ENCODE measurements around the gene TMA16.

Gene TMA16

DNA sequence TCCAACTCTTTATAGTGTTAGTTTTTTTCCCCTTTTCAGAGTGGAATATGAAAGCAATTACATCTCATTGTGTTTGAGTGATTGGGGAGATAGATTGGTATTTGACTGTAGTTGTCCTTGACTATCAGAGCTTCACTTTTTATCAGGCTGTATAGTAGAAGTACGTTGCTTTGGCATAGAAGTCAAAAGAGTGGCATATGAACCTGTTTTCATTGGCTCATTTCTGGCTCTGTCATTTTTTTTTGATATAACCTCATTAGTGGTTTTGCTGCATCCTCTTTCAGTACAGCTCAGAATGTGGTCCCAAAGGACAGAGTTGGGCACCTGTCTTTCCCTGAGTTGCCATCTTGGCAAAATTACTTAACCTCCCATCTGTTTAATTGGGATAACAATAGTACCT is 1.4 kb downstream of the TMA16 start:
- in situ Hi-C loops (cut with HindIII; ENCODE audit: low sequenced_read_pairs): no loop called here
- H3K4me3 ChIP-seq (ENCODE audit: low read depth, low read length): peak overlapping the region; percentile 98
- TF ChIP-seq, protein P1, sequence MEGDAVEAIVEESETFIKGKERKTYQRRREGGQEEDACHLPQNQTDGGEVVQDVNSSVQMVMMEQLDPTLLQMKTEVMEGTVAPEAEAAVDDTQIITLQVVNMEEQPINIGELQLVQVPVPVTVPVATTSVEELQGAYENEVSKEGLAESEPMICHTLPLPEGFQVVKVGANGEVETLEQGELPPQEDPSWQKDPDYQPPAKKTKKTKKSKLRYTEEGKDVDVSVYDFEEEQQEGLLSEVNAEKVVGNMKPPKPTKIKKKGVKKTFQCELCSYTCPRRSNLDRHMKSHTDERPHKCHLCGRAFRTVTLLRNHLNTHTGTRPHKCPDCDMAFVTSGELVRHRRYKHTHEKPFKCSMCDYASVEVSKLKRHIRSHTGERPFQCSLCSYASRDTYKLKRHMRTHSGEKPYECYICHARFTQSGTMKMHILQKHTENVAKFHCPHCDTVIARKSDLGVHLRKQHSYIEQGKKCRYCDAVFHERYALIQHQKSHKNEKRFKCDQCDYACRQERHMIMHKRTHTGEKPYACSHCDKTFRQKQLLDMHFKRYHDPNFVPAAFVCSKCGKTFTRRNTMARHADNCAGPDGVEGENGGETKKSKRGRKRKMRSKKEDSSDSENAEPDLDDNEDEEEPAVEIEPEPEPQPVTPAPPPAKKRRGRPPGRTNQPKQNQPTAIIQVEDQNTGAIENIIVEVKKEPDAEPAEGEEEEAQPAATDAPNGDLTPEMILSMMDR (IDR thresholded peaks at IDR 0.05; ENCODE audit: low read depth, low read length): no peak
- no peak for DNase-seq (ENCODE audit: low read depth, low spot score)

DNA sequence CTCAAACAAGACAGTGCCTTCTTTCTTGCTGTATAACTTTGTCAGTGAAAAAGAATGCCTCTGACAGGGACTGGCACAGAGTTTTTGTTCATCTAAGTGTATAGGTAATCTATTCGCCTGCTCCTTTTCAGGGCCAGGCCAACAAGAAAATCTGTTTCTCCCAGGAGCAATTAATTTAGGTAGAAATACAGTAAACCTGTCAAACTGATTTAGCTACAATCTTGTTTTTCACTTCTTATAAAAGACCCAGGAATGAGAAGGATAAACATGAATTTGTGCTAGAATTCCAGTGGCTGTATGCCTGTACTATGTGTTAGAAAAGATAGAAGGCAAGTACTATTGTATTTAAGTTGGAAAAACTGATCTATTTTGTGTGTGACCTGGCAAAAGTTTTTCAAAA is 6.1 kb downstream of the TMA16 start:
- TF ChIP-seq, protein P1 (IDR thresholded peaks at IDR 0.05; ENCODE audit: low read depth, low read length): no peak
- DNase-seq (ENCODE audit: low read depth, low spot score): no peak
- in situ Hi-C loops (cut with HindIII; ENCODE audit: low sequenced_read_pairs): no loop called here
- H3K4me3 ChIP-seq (ENCODE audit: low read depth, low read length): no peak overlapping the region

DNA sequence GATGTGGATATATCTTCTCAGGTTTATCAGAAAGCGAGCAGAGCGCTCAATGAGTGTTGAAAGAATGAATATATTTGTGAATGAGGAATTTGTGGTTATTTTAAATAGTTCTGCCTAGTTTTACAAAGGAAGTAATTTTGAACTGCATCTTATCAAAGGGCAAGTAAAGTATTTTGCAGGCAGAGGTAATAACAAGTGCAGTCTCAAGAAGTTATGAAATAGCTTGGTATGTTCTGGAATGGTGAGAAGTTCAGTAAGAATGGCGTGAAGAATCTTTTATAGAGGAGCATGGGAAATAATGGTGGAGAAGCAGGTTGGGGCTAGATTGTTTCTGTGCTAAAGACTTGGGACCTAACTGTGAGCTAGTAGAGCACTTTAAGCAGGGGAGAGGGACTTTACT is 10.9 kb downstream of the TMA16 start:
- TF ChIP-seq, protein P1 (IDR thresholded peaks at IDR 0.05; ENCODE audit: low read depth, low read length): no peak
- in situ Hi-C loops (cut with HindIII; ENCODE audit: low sequenced_read_pairs): no loop called here
- no peak for DNase-seq (ENCODE audit: low read depth, low spot score)
- no peak overlapping the region for H3K4me3 ChIP-seq (ENCODE audit: low read depth, low read length)

DNA sequence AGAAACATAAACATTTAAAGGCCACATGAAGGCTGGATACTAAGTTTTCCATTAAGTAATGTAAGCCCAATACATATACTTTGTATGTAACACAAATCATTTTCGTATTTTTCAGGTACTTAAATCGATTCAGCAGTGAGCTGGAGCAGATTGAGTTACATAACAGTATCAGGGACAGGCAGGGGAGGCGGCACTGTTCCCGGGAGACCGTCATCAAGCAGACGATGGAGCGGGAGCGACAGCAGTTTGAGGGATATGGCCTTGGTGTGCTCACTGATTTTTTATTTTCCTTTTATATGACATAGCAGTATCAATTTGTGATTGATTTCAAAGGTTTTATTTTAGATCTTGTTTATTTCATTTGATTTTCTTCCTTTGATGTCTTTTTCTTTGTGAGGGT is 20.7 kb downstream of the TMA16 start:
- no peak for DNase-seq (ENCODE audit: low read depth, low spot score)
- no peak overlapping the region for H3K4me3 ChIP-seq (ENCODE audit: low read depth, low read length)
- in situ Hi-C loops (cut with HindIII; ENCODE audit: low sequenced_read_pairs): no loop called here
- TF ChIP-seq, protein P1 (IDR thresholded peaks at IDR 0.05; ENCODE audit: low read depth, low read length): no peak

DNA sequence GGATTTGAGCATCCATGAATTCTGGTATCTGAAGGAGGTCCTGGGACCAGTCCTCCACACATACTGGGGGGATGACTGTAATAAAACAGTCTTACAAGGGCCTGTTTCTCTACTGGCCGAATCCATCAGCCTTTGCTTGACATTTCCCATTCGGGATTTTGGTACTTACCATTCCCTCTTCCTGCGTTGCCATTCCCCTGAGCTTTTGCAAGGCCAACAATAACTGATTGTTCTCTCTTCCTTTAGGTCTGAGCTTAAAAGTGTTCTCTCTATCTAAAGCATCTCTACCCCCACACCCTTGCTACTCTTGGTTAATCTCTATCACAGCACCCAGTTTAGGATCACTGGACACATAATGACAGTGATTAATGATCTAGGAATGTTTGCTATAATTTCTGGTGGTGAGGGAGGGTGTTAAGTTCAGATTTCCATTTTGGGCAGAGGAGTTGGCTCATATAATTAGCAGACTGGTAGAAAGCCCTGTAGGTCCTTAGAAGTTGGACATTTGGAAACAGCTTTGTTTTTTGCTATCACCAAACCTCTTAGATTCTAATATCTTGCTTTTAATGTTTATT is 29.4 kb downstream of the TMA16 start:
- in situ Hi-C loops (cut with HindIII; ENCODE audit: low sequenced_read_pairs): no loop called here
- no peak overlapping the region for H3K4me3 ChIP-seq (ENCODE audit: low read depth, low read length)
- DNase-seq (ENCODE audit: low read depth, low spot score): no peak
- TF ChIP-seq, protein P1 (IDR thresholded peaks at IDR 0.05; ENCODE audit: low read depth, low read length): no peak

DNA sequence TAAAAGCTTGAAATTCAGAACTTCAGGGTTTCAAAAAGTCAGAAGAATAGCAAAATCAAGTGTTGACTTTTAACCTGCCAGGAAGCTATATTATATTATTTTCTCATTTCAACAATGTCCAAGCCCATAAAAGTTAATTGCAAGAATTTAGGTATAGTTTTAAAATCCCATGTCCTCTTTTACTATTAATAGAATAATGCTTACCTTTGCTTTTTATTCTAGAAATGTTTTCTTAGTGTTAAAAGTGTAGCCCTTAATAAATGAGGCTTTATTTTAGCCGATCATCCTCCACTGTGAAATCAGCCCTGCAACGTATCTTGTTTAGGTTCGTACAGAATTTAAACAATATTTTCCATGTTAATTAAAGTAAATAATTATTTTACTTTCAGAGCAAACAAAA is 31.5 kb downstream of the TMA16 start:
- DNase-seq (ENCODE audit: low read depth, low spot score): no peak
- in situ Hi-C loops (cut with HindIII; ENCODE audit: low sequenced_read_pairs): no loop called here
- TF ChIP-seq, protein P1 (IDR thresholded peaks at IDR 0.05; ENCODE audit: low read depth, low read length): no peak
- H3K4me3 ChIP-seq (ENCODE audit: low read depth, low read length): no peak overlapping the region

DNA sequence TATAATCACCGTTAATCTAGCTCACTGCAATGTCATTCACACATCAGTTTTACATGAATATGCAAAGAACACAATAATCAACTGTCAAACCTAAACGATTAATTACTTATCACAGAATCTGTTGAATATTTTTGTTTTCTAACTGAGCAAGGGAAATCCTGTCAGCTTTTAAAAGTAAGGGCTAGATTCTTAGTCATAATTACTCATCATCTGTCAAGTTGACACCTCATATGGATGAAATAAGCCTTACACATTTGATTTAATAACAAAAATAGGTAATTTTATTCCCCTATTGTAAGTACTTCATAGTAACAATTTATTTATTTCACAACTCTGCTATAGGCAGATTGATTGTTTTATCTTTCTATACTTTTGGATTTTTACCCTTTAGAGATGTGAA is 32.7 kb downstream of the TMA16 start:
- TF ChIP-seq, protein P1 (IDR thresholded peaks at IDR 0.05; ENCODE audit: low read depth, low read length): no peak
- H3K4me3 ChIP-seq (ENCODE audit: low read depth, low read length): no peak overlapping the region
- DNase-seq (ENCODE audit: low read depth, low spot score): no peak
- in situ Hi-C loops (cut with HindIII; ENCODE audit: low sequenced_read_pairs): no loop called here
